HG03175 (cell line): ENCODE data around the gene MACROD1.

ENCODE experiments used
- ATAC-seq: cut with Tn5 transposase; IDR thresholded peaks from one replicate; pipeline ENCODE4 v1.9.1; 2021; ENCODE audit warnings: mild to moderate bottlenecking, moderate library complexity; ENCODE audit not compliant: unreplicated experiment

The MACROD1 gene

GRCh38 chr11:64039012-64039665 lies 126.8 kb downstream of the MACROD1 start:
- no peak for ATAC-seq

GRCh38 chr11:64038500-64038899 lies 127.4 kb downstream of the MACROD1 start:
- ATAC-seq: no peak

GRCh38 chr11:64037027-64037634 lies 128.8 kb downstream of the MACROD1 start:
- no peak for ATAC-seq

GRCh38 chr11:64036087-64037026 lies 129.6 kb downstream of the MACROD1 start:
- no peak for ATAC-seq

- ATAC-seq: no peak
Observed at GRCh38 chr11:64035576-64035975, 130.3 kb downstream of the MACROD1 start, which contains the start of gene FLRT1. Gene FLRT1 (plus strand): TSS chr11:64035931. CDS start chr11:64116268, 80,337 bp downstream.

- ATAC-seq: no peak
Observed at GRCh38 chr11:64035081-64035524, 130.8 kb downstream of the MACROD1 start.

GRCh38 chr11:64034411-64034811 lies 131.5 kb downstream of the MACROD1 start:
- ATAC-seq: no peak

GRCh38 chr11:64032050-64032449 lies 133.9 kb downstream of the MACROD1 start:
- ATAC-seq: no peak

- ATAC-seq: no peak
Observed at GRCh38 chr11:64031001-64031400, 134.9 kb downstream of the MACROD1 start.

- ATAC-seq: no peak
Observed at GRCh38 chr11:64029773-64030172, 136.1 kb downstream of the MACROD1 start.

GRCh38 chr11:64028398-64029115 lies 137.4 kb downstream of the MACROD1 start:
- no peak for ATAC-seq

GRCh38 chr11:64027651-64028397 lies 138.1 kb downstream of the MACROD1 start:
- ATAC-seq: no peak

- ATAC-seq: no peak
Observed at GRCh38 chr11:64026575-64027205, 139.2 kb downstream of the MACROD1 start.

GRCh38 chr11:64025205-64025604 lies 140.7 kb downstream of the MACROD1 start:
- no peak for ATAC-seq

GRCh38 chr11:64023712-64024710 lies 141.9 kb downstream of the MACROD1 start:
- ATAC-seq: no peak

GRCh38 chr11:64022125-64022784 lies 143.7 kb downstream of the MACROD1 start:
- ATAC-seq: no peak

- no peak for ATAC-seq
Observed at GRCh38 chr11:64021757-64022093, 144.2 kb downstream of the MACROD1 start.
